LNCaP clone FGC (cell line): ENCODE data around the gene SDHAF3.
"Not testable (repeated sequence)": the region's sequence is repeated elsewhere in the genome, so short reads cannot be mapped to it uniquely, and the experiment has no call there.

Experiments
- DNase-seq: peaks from one replicate; pipeline ENCODE4 v3.0.0-alpha.2; 2011; ENCODE audit warnings: low read depth
- H3K4me3 ChIP-seq: 2 replicates; pipeline ENCODE4 v1.5.1; 2011; ENCODE audit warnings: mild to moderate bottlenecking, low read depth, low read length, control low read depth
- CTCF ChIP-seq: IDR thresholded peaks from 2 replicates; pipeline ENCODE4 v1.5.1; 2012; ENCODE audit warnings: mild to moderate bottlenecking; ENCODE audit not compliant: control insufficient read depth, insufficient read depth; ENCODE audit errors: extremely low read depth

Gene SDHAF3

GRCh38 chr7:97174303-97174702, 56.8 kb downstream of the SDHAF3 start:
- no peak for TF ChIP-seq CTCF
- H3K4me3 ChIP-seq = no peak overlapping the region
- no peak for DNase-seq

- H3K4me3 ChIP-seq = no peak overlapping the region
- peak; percentile 33 for DNase-seq
- TF ChIP-seq CTCF = peak; percentile 81
These were observed 62.1 kb downstream of the SDHAF3 start for GRCh38 chr7:97179454-97180104.

GRCh38 chr7:97187067-97187466, 69.6 kb downstream of the SDHAF3 start:
- H3K4me3 ChIP-seq = no peak overlapping the region
- no peak for TF ChIP-seq CTCF
- DNase-seq = no peak

- not testable (repeated sequence) for DNase-seq, H3K4me3 ChIP-seq
These were observed 78.7 kb downstream of the SDHAF3 start for GRCh38 chr7:97196174-97196573.

GRCh38 chr7:97198596-97198995, 81.1 kb downstream of the SDHAF3 start:
- no peak for TF ChIP-seq CTCF
- no peak for DNase-seq
- no peak overlapping the region for H3K4me3 ChIP-seq

- DNase-seq = no peak
- no peak overlapping the region for H3K4me3 ChIP-seq
- no peak for TF ChIP-seq CTCF
These were observed 82.5 kb downstream of the SDHAF3 start for GRCh38 chr7:97200018-97200417.

- no peak overlapping the region for H3K4me3 ChIP-seq
- no peak for DNase-seq
- TF ChIP-seq CTCF = no peak
These were observed 86.5 kb downstream of the SDHAF3 start for GRCh38 chr7:97203957-97204356.
